ENCODE data around the gene EBF3. TPM values are rescaled to one million over a fixed set of nuclear protein-coding genes. Genes with fewer than 3 reads are reported as not detected.

The EBF3 gene
- total and polyA plus RNA-seq, 2 experiments from 2014 or later, result 0.22 to 0.77 TPM

- H3K36me3 ChIP-seq (replicated peaks; ENCODE audit: insufficient read depth, low read depth), result no peaks in the 10 kb centered on the region
- no peaks in the 10 kb centered on the region for H4K20me1 ChIP-seq (ENCODE audit: insufficient read depth, poor library complexity, severe bottlenecking)
- no peak overlapping the region for H3K4me3 ChIP-seq
- H3K9me2 ChIP-seq (replicated peaks; ENCODE audit: insufficient read depth), result no peaks in the 10 kb centered on the region
- TF ChIP-seq, protein P1, sequence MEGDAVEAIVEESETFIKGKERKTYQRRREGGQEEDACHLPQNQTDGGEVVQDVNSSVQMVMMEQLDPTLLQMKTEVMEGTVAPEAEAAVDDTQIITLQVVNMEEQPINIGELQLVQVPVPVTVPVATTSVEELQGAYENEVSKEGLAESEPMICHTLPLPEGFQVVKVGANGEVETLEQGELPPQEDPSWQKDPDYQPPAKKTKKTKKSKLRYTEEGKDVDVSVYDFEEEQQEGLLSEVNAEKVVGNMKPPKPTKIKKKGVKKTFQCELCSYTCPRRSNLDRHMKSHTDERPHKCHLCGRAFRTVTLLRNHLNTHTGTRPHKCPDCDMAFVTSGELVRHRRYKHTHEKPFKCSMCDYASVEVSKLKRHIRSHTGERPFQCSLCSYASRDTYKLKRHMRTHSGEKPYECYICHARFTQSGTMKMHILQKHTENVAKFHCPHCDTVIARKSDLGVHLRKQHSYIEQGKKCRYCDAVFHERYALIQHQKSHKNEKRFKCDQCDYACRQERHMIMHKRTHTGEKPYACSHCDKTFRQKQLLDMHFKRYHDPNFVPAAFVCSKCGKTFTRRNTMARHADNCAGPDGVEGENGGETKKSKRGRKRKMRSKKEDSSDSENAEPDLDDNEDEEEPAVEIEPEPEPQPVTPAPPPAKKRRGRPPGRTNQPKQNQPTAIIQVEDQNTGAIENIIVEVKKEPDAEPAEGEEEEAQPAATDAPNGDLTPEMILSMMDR (IDR thresholded peaks at IDR 0.05; ENCODE audit: poor library complexity), result no peak
- TF ChIP-seq EZH2 (IDR thresholded peaks at IDR 0.05; ENCODE audit: borderline replicate concordance) (no peak), EZH2phosphoT487 (IDR thresholded peaks at IDR 0.05; ENCODE audit: low read depth, severe bottlenecking, unreplicated experiment) (no peak)
- no peaks in the 10 kb centered on the region for H3K27me3 ChIP-seq
- no peaks in the 10 kb centered on the region for H3K4me1 ChIP-seq (ENCODE audit: insufficient read depth)
- H3K4me2 ChIP-seq, result no peak overlapping the region
- H3K79me2 ChIP-seq, result no peaks in the 10 kb centered on the region
- H3K27ac ChIP-seq, result no peak overlapping the region
- H2AFZ ChIP-seq, result no peak overlapping the region
- no peaks in the 10 kb centered on the region for H3K9me3 ChIP-seq (ENCODE audit: low read depth)
- 92% methylated on average over 27 of the region's 27 CpGs for WGBS (ENCODE audit: low lambda C conversion rate, missing lambda C conversion rate)
- DNase-seq (ENCODE audit: low spot score), result no peak
These were observed 48.3 kb downstream of the EBF3 start for GRCh38 chr10:129915526-129916378.

DNA sequence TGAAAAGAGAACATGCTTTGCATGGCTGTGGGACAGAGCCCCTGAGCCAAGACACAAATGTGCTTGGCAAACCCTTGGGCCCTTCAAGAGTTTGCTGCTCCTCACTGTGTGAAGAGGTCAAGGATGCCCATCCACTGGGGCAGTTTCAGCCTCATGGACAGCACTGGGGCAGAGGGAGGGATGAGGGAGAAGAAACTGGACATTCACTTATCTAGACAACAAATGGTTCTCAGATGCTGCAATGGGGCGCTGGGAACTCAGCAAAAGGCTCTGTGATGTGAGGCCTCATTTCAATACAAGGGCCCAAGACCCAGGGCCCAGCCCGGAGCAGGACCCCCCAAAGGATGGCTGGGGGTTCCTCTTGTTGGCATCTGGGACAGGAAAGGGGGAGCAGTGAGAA lies 49.1 kb downstream of the EBF3 start:
- no peaks in the 10 kb centered on the region for H4K20me1 ChIP-seq (ENCODE audit: insufficient read depth, poor library complexity, severe bottlenecking)
- DNase-seq (ENCODE audit: low spot score), result no peak
- H3K36me3 ChIP-seq (replicated peaks; ENCODE audit: insufficient read depth, low read depth), result no peaks in the 10 kb centered on the region
- no peak overlapping the region for H3K4me3 ChIP-seq
- H3K9me2 ChIP-seq (replicated peaks; ENCODE audit: insufficient read depth), result no peaks in the 10 kb centered on the region
- WGBS (ENCODE audit: low lambda C conversion rate, missing lambda C conversion rate), result 93% methylated on average over 2 of the region's 2 CpGs
- no peaks in the 10 kb centered on the region for H3K27me3 ChIP-seq
- TF ChIP-seq, protein P1 (IDR thresholded peaks at IDR 0.05; ENCODE audit: poor library complexity), result no peak
- no peak for TF ChIP-seq EZH2 (IDR thresholded peaks at IDR 0.05; ENCODE audit: borderline replicate concordance)
- no peak overlapping the region for H2AFZ ChIP-seq
- no peak overlapping the region for H3K4me2 ChIP-seq
- H3K9me3 ChIP-seq (ENCODE audit: low read depth), result no peaks in the 10 kb centered on the region
- H3K27ac ChIP-seq, result no peak overlapping the region
- H3K79me2 ChIP-seq, result no peaks in the 10 kb centered on the region
- no peaks in the 10 kb centered on the region for H3K4me1 ChIP-seq (ENCODE audit: insufficient read depth)

DNA sequence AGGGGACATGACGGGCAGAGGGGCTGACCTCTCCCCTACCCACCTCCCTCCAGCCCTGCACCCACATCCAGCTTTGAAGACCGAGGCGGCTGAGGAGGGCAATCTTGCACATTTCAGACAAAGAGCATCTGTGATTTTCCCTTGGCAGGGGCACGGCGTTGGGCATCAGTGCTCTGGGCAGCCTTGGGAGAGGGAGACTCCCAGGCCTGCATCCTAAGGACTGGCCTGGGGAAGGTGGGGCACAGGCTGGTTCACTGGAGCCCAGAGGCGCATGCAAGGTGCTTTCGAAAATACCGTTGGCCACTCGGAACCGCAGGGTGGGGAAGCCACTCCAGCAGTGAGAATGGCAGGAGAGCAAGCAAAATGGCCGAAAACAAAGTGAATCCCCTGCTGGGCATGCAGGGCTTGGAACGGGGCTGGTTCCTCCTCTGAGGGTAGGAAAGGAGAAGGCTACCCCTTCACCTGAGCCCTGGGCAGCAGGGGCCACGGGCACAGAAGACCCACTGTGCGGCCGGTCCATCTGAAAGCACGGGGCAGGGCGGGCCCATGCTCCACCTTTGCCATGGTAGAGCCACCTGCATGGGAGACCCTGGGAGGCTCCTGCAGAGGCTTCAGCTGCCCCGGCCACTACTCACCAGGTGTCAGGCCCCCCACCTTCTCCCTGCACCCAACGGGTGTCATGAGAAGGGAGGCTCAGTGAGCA lies 49.8 kb downstream of the EBF3 start:
- H4K20me1 ChIP-seq (ENCODE audit: insufficient read depth, poor library complexity, severe bottlenecking), result no peaks in the 10 kb centered on the region
- no peaks in the 10 kb centered on the region for H3K36me3 ChIP-seq (replicated peaks; ENCODE audit: insufficient read depth, low read depth)
- H3K4me1 ChIP-seq (ENCODE audit: insufficient read depth), result no peaks in the 10 kb centered on the region
- no peak for DNase-seq (ENCODE audit: low spot score)
- no peaks in the 10 kb centered on the region for H3K79me2 ChIP-seq
- no peaks in the 10 kb centered on the region for H3K9me3 ChIP-seq (ENCODE audit: low read depth)
- no peak for TF ChIP-seq EZH2 (IDR thresholded peaks at IDR 0.05; ENCODE audit: borderline replicate concordance)
- TF ChIP-seq, protein P1 (IDR thresholded peaks at IDR 0.05; ENCODE audit: poor library complexity), result no peak
- TF ChIP-seq EZH2phosphoT487 (IDR thresholded peaks at IDR 0.05; ENCODE audit: low read depth, severe bottlenecking, unreplicated experiment), result no peak
- no peaks in the 10 kb centered on the region for H3K9me2 ChIP-seq (replicated peaks; ENCODE audit: insufficient read depth)
- H2AFZ ChIP-seq, result no peak overlapping the region
- no peaks in the 10 kb centered on the region for H3K27me3 ChIP-seq
- H3K4me2 ChIP-seq, result no peak overlapping the region
- WGBS (ENCODE audit: low lambda C conversion rate, missing lambda C conversion rate), result 97% methylated on average over 19 of the region's 19 CpGs
- H3K4me3 ChIP-seq, result no peak overlapping the region
- no peak overlapping the region for H3K27ac ChIP-seq
